ENCODE measurements around the gene COX7A2L.
A peak's percentile ranks its signal among the peaks of the same experiment; 100 is the strongest.

COX7A2L gene

DNA sequence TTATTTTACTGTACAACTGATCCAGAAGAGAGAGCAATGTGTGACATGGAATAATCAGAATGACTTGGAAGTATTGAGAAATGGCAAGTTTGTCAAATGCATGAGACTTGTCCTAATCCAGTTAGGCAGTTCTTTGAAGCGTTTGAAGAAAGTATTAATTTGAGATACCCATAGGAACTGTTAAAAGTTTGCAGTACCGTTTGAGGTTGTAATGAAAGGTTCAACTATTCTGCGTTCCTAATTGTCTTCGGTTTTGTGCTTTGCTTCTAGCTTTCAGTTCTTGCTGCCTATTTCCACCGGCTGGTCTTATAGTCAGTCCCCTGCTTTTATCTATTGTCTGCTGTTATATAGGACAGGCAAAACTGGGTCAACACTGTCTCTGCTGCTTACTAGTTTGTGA is 41.8 kb downstream of the COX7A2L start:
- H3K4me3 ChIP-seq (ENCODE audit: low read depth, low read length), result no peak overlapping the region
- DNase-seq (ENCODE audit: low read depth), result no peak
- in situ Hi-C loops (cut with HindIII; ENCODE audit: low sequenced_read_pairs), result no loop called here
- TF ChIP-seq, protein P1, sequence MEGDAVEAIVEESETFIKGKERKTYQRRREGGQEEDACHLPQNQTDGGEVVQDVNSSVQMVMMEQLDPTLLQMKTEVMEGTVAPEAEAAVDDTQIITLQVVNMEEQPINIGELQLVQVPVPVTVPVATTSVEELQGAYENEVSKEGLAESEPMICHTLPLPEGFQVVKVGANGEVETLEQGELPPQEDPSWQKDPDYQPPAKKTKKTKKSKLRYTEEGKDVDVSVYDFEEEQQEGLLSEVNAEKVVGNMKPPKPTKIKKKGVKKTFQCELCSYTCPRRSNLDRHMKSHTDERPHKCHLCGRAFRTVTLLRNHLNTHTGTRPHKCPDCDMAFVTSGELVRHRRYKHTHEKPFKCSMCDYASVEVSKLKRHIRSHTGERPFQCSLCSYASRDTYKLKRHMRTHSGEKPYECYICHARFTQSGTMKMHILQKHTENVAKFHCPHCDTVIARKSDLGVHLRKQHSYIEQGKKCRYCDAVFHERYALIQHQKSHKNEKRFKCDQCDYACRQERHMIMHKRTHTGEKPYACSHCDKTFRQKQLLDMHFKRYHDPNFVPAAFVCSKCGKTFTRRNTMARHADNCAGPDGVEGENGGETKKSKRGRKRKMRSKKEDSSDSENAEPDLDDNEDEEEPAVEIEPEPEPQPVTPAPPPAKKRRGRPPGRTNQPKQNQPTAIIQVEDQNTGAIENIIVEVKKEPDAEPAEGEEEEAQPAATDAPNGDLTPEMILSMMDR (IDR thresholded peaks at IDR 0.05; ENCODE audit: low read depth, low read length, missing control alignments), result no peak

DNA sequence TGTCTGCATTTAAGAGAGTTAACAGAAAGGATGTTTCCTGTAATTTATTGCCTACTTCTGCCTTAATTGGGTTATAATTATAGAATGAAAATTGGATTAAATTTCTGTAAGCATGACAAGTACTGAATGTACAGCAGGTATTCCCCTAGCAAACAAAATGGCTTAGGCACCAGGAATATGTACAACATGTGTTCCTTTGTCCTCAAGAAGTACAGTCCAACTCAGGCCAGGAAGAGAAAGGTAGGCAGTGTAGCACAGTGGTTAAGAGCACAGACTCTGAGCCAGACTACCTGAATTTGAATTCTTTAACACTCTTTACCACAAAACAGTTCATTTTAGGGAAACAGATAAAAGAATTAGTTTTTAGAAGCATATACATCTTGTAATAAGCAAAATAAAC is 43.1 kb downstream of the COX7A2L start:
- TF ChIP-seq, protein P1 (IDR thresholded peaks at IDR 0.05; ENCODE audit: low read depth, low read length, missing control alignments), result no peak
- DNase-seq (ENCODE audit: low read depth), result no peak
- in situ Hi-C loops (cut with HindIII; ENCODE audit: low sequenced_read_pairs), result no loop called here
- no peak overlapping the region for H3K4me3 ChIP-seq (ENCODE audit: low read depth, low read length)

DNA sequence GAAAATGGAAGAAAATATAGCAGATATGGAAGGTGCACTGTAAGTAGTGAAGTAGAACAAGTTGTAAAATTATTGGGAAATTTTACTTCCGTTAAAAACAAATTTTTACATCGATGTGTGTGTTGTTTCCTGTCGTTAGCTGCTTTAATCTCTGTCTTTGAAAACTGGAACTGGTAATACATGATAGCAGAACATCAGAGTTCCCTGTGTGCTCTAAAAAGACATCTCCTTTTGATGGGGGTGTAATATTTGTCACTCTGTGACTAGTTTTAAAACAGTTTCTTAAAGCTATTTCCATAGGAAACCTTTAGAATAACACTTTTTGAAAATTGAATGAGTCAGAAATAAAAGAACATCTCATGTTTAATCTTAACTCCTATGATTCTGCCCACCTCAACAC is 43.5 kb downstream of the COX7A2L start:
- in situ Hi-C loops (cut with HindIII; ENCODE audit: low sequenced_read_pairs), result no loop called here
- DNase-seq (ENCODE audit: low read depth), result no peak
- H3K4me3 ChIP-seq (ENCODE audit: low read depth, low read length), result no peak overlapping the region
- TF ChIP-seq, protein P1 (IDR thresholded peaks at IDR 0.05; ENCODE audit: low read depth, low read length, missing control alignments), result no peak

DNA sequence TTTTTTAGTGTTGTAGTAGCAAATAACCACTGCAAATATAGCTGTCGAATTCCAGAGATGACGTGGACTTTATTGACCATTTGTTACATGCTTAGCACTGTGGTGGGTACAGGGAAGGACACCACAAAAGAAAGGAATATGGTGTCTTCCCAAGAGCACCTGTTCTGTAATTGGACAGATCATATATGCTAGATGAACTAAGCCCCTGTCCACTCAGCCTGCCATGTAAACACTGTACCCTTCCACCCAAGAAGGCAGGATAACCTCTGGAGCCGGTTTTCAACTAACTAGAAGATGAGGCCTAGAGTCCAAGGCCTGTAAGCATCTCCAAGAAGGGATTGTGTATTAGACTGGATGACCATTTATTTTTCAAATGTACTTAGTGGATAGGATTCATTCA is 44.1 kb downstream of the COX7A2L start:
- in situ Hi-C loops (cut with HindIII; ENCODE audit: low sequenced_read_pairs), result no loop called here
- TF ChIP-seq, protein P1 (IDR thresholded peaks at IDR 0.05; ENCODE audit: low read depth, low read length, missing control alignments), result no peak
- no peak for DNase-seq (ENCODE audit: low read depth)
- H3K4me3 ChIP-seq (ENCODE audit: low read depth, low read length), result no peak overlapping the region

DNA sequence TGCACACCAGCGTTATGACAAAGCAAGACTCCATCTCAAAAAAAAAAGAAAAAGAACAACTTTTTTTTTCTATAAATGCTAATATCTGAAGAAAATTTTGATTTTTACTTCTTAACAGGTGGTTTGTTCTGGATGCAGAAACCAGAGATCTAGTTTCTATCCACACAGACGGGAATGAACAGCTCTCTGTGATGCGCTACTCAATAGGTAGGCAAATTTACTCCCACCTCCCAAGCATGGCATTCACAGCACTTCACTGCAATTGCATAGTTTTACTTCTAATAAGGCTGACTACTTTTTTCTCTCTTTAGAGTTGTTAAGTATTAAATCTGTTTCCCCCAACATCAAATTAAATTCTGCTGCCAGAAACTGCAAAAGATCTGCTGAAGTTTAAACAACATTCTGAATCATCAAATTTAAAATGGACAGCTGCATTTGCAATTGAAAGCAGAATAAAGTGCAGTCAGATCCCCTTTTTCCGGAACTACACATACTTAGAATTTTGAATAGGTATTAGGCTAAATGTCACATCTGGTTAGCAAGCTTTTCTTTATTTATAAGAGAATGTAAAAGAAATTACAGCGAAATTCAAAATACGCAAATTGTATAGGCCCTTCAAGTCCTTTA is 45.1 kb downstream of the COX7A2L start:
- in situ Hi-C loops (cut with HindIII; ENCODE audit: low sequenced_read_pairs), result no loop called here
- TF ChIP-seq, protein P1 (IDR thresholded peaks at IDR 0.05; ENCODE audit: low read depth, low read length, missing control alignments), result no peak
- H3K4me3 ChIP-seq (ENCODE audit: low read depth, low read length), result no peak overlapping the region
- DNase-seq (ENCODE audit: low read depth), result no peak

DNA sequence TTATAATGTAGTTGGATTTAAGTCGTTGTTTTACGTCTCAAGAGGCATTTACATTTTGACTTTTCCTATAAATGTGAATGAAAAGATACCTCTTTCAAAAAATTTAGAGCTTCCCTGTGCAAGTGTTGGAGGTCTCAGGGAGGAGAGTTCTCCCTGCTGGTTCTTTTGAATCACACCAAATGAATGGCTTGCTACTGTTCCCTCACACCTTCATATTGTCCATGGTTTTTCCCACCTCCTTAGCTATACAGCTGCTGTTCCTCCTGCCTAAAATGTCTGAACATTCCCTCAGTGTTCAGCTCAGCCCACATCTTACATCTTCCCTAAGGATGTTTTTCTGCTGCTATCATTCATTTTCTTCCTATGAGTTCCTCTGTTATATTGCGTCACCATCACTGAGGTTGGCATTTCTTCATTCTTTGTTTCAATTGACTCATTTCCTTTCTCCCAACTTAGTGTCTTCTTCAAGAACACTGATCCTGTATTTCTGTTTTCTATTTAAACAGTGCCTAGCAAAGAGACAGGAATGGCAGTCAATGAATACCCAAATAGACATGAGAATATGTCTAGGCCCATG is 46.0 kb downstream of the COX7A2L start:
- in situ Hi-C loops (cut with HindIII; ENCODE audit: low sequenced_read_pairs), result no loop called here
- DNase-seq (ENCODE audit: low read depth), result peak; percentile 47
- TF ChIP-seq, protein P1 (IDR thresholded peaks at IDR 0.05; ENCODE audit: low read depth, low read length, missing control alignments), result no peak
- no peak overlapping the region for H3K4me3 ChIP-seq (ENCODE audit: low read depth, low read length)

All from astrocyte of the cerebellum (primary cell).